Esophagus squamous epithelium (tissue), 4 donors: ENCODE measurements around the gene EPGN.

ENCODE experiments used
- POLR2A ChIP-seq, 4 donors: fragments of 450-650 bp; IDR thresholded peaks; one replicate each; pipeline ENCODE4 v1.6.1; 2017; ENCODE audit warnings: antibody characterized with exemption in 4 of 4, mild to moderate bottlenecking in 4 of 4, moderate library complexity in 3 of 4
- TF ChIP-seq, protein P1 (sequence below), 6 experiments: fragments of 450-650 bp in 4 of 6; fragments of 200-600 bp in 2 of 6; sonication (generic) in 2 of 6; IDR thresholded peaks; one replicate each; pipeline ENCODE4 v1.5.1; 2016 to 2019; ENCODE audit warnings: antibody characterized with exemption in 6 of 6, mild to moderate bottlenecking in 4 of 6, moderate library complexity in 4 of 6

DNA sequence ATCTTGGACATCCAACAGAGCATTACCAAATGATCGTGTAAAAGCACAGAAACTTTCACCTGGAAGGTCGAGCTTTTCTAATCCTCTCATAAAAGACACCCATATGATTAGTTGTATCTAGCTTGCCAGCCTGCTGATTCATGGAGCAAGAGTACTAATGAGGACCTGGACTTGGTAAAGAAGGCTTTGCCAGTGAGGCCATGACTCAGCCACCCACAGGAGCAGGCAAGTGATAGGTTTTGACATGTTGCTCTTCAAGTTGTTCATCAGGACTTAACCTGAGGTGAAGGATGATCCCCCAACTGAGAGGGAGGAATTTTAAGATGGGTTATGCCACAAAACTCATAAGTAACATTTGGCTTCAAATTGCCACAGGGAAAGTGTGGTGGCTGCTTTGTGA lies 24.7 kb upstream of the EPGN start:
- no peak for TF ChIP-seq POLR2A (IDR thresholded peaks at IDR 0.05)
- TF ChIP-seq, protein P1, sequence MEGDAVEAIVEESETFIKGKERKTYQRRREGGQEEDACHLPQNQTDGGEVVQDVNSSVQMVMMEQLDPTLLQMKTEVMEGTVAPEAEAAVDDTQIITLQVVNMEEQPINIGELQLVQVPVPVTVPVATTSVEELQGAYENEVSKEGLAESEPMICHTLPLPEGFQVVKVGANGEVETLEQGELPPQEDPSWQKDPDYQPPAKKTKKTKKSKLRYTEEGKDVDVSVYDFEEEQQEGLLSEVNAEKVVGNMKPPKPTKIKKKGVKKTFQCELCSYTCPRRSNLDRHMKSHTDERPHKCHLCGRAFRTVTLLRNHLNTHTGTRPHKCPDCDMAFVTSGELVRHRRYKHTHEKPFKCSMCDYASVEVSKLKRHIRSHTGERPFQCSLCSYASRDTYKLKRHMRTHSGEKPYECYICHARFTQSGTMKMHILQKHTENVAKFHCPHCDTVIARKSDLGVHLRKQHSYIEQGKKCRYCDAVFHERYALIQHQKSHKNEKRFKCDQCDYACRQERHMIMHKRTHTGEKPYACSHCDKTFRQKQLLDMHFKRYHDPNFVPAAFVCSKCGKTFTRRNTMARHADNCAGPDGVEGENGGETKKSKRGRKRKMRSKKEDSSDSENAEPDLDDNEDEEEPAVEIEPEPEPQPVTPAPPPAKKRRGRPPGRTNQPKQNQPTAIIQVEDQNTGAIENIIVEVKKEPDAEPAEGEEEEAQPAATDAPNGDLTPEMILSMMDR (IDR thresholded peaks at IDR 0.05) = no peak
